HG03097 (cell line): ENCODE data around the gene CTNNBL1.
"Not testable (repeated sequence)": the region's sequence is repeated elsewhere in the genome, so short reads cannot be mapped to it uniquely, and the experiment has no call there.

Source experiments
- ATAC-seq: cut with Tn5 transposase; IDR thresholded peaks from one replicate; pipeline ENCODE4 v1.9.1; 2021; ENCODE audit not compliant: unreplicated experiment, low FRiP score

Gene CTNNBL1

DNA sequence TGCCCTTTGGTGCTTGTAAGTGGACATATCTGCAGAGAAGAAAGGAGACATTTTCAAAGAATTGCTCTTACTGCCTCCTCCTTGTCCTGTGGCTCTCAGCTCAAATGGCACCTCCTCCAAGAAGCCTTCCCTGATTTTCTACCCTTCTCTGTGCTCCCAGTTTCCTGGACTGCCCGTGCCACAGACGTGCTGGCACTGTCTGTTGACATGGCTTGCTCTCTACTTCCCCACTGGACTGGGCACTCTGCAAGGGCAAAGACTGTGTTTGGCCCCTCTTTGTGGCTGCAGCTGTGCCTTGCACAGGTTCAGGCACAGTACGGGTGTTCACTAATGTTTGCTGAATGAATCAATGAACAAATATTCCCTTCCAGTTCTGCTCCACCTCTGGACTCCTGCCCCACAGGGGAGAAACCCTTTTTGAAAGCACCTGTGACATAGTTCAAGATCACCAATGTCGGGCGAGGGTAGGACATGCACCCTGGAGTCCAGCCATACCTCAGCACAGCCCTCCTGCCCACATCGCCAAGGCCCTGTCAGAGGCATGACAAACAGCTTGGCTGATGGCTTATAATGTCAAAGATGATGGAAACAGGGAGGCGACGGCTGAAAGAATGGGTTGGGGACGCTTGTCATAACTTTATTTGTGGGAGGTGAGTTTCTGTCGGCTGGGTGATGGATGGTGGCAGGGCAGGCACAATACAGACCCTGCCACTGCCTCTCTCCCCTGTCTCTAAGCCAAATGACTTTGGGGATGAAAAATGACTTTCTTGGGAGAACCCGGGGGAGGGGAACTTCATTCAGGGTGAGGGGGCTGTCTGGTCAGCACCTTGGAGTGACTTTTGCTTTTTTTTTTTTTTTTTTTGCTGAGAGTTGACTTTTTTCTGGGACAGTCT lies 15.6 kb upstream of the CTNNBL1 start:
- no peak for ATAC-seq

DNA sequence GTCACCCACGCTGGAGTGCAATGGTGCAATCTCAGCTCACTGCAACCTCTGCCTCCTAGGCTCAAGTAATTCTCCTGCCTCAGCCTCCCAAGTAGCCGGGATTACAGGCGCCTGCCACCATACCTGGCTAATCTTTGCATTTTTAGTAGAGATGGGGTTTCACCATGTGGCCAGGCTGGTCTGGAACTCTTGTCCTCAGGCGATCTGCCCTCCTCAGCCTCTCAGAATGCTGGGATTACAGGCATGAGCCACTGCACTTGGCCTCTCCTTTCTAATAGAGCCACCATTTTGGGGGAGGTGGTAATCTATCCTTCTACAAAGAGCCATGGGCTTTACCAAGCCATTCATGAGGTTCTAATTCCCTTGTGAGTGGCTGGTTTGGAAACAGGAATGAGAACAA lies 14.1 kb upstream of the CTNNBL1 start:
- ATAC-seq: not testable (repeated sequence)

DNA sequence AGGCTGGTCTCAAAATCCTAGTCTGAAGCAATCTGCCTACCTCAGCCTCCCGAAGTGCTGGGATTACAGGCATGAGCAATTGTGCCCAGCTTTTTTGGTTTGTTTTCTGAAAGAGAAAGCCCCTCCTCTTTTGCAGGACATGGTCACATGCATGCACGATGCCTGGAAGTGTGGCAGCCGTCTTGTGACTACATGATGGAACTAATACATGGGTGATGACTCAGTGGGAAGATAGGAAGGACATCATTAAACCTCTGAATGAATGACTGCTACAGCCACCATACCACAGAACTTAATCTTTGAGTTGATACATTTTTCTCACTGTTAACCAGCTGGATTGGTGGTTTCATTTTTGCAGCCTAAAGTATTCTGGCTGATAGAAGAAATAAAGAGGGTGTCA lies 13.4 kb upstream of the CTNNBL1 start:
- no peak for ATAC-seq

DNA sequence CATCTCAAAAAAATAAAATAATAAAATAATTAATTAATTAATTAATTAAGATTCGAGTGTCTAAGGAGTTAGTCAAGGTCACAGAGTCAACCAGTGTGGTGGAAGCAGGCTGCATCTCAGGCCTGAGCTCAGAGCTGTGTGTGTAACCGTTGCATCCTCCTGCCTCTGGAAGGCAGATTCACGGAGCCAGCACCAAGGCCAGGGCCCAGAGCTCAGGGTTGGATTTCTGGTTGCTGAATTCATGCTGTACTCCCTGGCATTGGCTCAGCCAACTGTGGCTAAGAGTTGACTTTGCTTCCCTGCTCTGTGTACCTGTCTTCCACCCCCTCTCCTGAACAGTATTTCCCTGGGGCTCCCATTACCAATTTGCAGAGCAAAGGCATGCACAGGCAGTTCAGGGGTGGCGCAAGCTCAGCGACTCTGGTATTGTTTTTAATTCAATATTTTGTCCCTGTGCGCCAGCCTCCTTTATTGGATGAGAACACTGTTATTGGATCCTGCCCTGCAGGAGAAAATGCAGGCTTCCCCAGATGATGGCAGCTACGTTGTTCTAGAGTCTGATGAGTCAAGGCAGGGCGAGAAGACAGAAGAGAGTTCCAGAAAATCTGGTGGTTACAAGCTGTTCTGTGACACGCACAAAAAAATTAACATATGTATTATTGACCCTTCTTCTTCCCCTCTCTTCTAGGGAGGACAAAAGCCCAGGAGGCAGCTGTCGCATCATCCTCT lies 12.3 kb upstream of the CTNNBL1 start:
- ATAC-seq: no peak

DNA sequence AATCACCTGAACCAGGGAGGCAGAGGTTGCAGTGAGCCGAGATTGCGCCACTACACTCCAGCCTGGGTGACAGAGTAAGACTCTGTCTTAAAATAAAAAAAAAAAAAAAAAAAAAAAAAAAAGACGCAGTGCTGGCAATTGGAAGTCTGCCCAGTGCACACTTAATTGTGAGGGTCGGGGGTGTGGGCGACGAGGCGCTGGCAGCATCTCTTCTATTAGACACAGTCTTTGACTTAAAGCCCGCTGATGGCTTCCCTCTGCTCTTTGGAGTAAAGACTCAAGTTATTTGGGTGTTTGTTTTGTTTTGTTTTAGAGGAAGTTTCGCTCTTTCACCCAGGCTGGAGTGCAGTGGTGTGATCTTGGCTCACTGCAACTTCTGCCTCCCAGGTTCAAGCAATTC lies 10.7 kb upstream of the CTNNBL1 start:
- ATAC-seq: not testable (repeated sequence)

GRCh38 chr20:37686762-37687477 lies 6.9 kb upstream of the CTNNBL1 start:
- no peak for ATAC-seq

- no peak for ATAC-seq
Measured at GRCh38 chr20:37687478-37687805, 6.4 kb upstream of the CTNNBL1 start.

GRCh38 chr20:37688093-37688492 lies 5.7 kb upstream of the CTNNBL1 start:
- no peak for ATAC-seq

DNA sequence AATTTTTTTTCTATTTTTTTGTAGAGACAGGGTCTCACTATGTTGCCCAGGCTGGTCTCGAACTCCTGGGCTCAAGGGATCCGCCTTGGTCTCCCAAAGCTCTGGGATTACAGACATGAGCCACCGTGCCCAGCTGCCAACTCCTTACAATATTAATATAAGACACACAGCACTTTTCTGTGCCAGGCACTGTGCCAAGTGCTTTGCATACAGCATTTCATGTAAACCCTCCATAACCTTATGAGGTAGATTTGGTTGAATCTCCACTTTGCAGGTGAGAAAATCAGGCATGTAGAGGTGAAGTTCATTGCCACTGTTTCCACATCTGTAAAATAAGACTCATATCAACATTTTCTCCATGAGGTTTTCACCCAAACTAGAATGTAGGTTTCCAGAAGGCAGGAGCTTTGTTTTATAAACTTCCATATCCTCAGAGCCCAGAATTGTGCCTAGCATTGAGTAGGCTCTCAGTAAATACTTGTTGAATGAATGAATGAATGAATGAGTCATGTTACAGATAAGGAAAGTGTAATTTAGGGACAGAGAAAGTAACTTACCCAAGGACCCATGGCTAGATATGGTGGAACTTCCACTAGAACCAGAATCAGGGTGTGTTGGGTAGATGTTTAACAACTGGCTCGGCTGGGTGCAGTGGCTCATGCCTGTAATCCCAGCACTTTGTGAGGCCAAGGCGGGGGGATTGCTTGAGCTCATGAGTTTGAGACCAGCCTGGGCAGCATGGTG lies 3.0 kb upstream of the CTNNBL1 start:
- no peak for ATAC-seq

GRCh38 chr20:37692459-37693166 lies 1.2 kb upstream of the CTNNBL1 start:
- ATAC-seq: no peak

GRCh38 chr20:37693242-37693634 lies 592 bp upstream of the CTNNBL1 start:
- ATAC-seq: no peak

GRCh38 chr20:37695684-37696342 lies 2.0 kb downstream of the CTNNBL1 start:
- ATAC-seq: no peak

DNA sequence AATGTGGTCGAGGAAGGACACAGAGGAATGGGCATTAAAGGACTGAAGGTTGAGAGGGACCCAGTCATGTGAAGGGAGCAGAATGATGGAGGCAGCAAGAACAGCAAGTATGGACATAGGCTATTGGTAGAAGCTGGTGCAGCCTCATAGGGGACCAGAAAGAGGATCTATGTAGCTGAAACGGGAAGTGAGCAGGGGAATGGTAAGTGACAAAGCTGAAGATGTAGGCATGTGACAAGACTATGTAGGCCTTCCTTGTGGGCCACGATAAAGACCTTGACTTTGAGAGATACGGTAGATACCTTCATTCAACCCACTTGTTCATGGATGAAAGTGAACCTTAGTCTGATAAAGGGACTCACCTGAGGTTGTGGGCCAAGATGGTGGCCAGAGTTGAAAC lies 3.5 kb downstream of the CTNNBL1 start:
- no peak for ATAC-seq

DNA sequence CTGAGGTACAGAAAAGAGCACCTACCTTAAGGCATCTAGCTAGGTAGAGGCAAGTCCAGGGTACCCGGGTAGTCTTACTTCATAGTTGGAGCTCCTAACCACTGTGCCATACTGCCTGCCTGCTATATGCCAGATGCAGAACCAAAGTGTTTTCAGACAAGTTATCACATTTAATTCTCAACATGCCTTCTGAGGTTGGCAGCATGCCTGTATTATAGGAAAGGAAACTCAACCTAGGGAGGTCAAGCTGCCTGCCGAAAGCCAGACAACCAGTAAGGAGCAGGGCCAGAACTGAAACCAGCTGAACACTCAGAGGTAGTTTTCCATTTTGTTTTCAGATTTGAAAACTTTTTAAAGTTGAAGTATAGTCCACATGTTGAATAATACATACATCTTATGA lies 5.4 kb downstream of the CTNNBL1 start:
- no peak for ATAC-seq

- ATAC-seq: no peak
Measured at GRCh38 chr20:37700301-37700700, 6.5 kb downstream of the CTNNBL1 start.

DNA sequence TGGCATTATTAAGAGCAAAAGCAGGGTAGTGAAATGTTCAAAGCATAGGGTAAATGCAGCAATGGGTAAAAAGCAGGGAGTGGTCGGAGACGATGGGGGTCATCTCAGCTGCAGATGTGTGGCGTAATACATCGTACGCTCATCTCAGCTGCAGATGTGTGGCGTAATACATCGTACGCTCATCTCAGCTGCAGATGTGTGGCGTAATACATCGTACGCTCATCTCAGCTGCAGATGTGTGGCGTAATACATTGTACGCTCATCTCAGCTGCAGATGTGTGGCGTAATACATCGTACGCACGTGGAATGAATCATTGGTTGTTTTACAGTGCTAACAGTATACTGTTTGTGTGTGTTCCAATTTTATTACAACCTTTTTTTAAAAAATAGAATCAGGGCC lies 7.8 kb downstream of the CTNNBL1 start:
- not testable (repeated sequence) for ATAC-seq

DNA sequence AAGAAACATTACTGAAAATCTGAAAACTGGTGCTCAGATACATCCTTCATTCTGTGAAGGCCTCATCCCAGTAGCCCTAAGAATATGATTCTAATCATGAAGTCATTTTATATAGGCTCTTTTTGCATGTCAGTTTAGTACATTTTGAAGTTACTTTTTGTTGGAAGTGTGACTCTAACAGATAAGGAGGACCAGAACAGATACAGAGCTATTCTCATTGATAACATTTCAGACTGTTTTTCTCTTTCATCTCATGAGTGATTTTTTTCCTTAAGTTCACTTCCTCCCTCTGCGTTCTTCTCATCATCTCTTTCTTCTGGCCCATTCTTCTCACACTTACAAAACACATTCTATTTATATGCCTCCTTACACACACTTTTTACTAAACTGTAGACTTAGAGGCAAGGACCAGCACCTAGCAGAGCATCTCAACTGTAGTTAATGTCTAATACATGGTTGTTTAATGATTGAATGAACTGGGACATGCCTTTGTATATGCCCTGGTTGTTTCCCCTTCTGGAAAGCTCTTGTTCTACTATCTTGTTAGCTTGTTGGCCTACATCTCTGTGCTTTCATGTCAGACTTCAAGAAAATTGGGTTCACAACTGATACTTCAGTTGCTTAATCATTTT lies 8.7 kb downstream of the CTNNBL1 start:
- no peak for ATAC-seq

DNA sequence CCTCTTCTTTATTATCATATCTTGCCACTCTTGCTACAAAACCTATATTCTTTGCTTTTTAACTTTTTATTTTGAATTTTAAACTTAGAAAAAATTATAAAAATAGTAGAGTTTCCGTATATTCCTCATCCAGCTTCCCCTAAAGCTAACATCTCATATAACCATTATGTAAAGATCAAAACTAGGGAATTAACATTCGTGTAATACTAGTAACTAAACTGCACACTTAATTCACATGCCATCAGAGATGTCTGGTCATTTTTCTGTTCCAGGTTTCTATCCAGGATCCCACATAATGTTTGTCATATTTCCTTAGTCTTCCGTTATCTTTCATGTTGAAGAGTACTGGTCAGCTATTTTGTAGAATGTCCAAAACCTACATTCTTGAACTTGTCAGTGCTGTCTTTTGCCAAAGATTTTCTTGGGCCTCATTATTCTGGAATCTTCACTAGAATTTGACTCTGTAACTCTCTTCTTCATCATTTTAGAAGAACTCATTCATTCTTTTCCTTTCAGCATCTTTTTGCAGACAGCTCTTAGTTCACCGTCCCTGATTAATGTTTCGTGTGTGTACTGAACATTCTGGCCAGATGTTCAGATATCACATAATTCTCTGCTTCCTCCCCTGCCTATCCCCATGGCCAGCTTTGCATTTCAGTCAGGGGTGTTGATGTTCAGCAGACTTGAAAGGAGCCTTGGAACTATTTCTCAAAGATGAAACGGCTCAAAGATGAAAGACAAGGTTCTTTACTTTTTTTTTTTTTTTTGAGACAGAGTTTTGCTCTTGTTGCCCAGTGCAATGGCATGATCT lies 9.4 kb downstream of the CTNNBL1 start:
- no peak for ATAC-seq
